ENCODE data around the gene CRY2. TPM values are rescaled to one million over a fixed set of nuclear protein-coding genes. Genes with fewer than 3 reads are reported as not detected.

The CRY2 gene
- total and polyA plus RNA-seq, 2 of the 13 experiments (the other 11 are each of a cell fraction or from before 2014, with no cell fraction given) = 10.1 to 12.2 TPM

DNA sequence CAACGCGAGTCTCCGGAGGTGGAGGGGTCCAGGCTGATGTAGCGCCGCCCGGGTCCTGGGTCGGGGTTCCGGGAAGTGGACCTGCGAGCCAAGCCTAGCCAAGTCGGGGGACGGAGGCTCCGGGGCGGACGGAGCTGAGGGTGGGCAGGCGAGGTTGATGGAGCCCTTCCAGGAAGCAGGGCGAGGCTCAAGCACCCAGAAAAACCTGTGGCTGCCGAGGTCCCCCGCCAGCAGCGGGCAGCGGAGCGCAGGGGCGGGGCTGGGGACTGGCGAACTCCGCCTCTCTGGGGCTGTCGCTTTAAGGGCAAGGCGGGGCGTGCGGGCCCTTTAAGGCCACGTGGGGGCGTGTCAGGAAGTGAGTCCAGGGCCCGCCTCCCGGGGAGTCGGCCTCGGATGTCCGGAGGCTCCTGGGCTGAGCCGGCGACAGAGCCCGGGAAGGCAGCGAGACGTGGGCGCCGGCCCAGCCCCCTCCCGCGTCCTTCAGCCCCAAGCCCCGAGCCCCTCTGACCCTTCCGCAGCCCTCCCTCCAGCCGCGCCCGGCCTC, 42.4 kb upstream of the CRY2 start, which contains the start of gene SLC35C1 (continued):
- TF ChIP-seq HHEX (CRISPR knock-in tag; IDR thresholded peaks at IDR 0.05) (no peak), SP4 (CRISPR knock-in tag; IDR thresholded peaks at IDR 0.05) (peak; percentile 94), IRX3 (CRISPR knock-in tag; IDR thresholded peaks at IDR 0.05; ENCODE audit: borderline replicate concordance, low read depth) (no peak), ELF3 (CRISPR knock-in tag; IDR thresholded peaks at IDR 0.05) (0 out of 2 replicates have a peak, but pooled peaks have one; percentile 29), ZNF644 (CRISPR knock-in tag; IDR thresholded peaks at IDR 0.05; ENCODE audit: low read depth) (no peak), GATAD1 (CRISPR knock-in tag; IDR thresholded peaks at IDR 0.05) (peak; percentile 33; the same call in 1 of the 2 replicates), TCF7L2 (IDR thresholded peaks at IDR 0.05; ENCODE audit: low read depth, low read length) (no peak), REL (CRISPR knock-in tag; conservative IDR thresholded peaks at IDR 0.05) (no peak), TEAD3 (CRISPR knock-in tag; optimal IDR thresholded peaks at IDR 0.05; ENCODE audit: borderline replicate concordance) (peak; percentile 11)
- TF ChIP-seq, protein P1, sequence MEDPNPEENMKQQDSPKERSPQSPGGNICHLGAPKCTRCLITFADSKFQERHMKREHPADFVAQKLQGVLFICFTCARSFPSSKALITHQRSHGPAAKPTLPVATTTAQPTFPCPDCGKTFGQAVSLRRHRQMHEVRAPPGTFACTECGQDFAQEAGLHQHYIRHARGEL (CRISPR knock-in tag; IDR thresholded peaks at IDR 0.05) = no peak
- TF ChIP-seq, protein P2, sequence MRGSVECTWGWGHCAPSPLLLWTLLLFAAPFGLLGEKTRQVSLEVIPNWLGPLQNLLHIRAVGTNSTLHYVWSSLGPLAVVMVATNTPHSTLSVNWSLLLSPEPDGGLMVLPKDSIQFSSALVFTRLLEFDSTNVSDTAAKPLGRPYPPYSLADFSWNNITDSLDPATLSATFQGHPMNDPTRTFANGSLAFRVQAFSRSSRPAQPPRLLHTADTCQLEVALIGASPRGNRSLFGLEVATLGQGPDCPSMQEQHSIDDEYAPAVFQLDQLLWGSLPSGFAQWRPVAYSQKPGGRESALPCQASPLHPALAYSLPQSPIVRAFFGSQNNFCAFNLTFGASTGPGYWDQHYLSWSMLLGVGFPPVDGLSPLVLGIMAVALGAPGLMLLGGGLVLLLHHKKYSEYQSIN (CRISPR knock-in tag; IDR thresholded peaks at IDR 0.05; ENCODE audit: borderline replicate concordance) = no peak
- TF ChIP-seq, protein P3, sequence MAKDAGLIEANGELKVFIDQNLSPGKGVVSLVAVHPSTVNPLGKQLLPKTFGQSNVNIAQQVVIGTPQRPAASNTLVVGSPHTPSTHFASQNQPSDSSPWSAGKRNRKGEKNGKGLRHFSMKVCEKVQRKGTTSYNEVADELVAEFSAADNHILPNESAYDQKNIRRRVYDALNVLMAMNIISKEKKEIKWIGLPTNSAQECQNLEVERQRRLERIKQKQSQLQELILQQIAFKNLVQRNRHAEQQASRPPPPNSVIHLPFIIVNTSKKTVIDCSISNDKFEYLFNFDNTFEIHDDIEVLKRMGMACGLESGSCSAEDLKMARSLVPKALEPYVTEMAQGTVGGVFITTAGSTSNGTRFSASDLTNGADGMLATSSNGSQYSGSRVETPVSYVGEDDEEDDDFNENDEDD (CRISPR knock-in tag; IDR thresholded peaks at IDR 0.05; ENCODE audit: borderline replicate concordance) = no peak
- TF ChIP-seq, protein P4, sequence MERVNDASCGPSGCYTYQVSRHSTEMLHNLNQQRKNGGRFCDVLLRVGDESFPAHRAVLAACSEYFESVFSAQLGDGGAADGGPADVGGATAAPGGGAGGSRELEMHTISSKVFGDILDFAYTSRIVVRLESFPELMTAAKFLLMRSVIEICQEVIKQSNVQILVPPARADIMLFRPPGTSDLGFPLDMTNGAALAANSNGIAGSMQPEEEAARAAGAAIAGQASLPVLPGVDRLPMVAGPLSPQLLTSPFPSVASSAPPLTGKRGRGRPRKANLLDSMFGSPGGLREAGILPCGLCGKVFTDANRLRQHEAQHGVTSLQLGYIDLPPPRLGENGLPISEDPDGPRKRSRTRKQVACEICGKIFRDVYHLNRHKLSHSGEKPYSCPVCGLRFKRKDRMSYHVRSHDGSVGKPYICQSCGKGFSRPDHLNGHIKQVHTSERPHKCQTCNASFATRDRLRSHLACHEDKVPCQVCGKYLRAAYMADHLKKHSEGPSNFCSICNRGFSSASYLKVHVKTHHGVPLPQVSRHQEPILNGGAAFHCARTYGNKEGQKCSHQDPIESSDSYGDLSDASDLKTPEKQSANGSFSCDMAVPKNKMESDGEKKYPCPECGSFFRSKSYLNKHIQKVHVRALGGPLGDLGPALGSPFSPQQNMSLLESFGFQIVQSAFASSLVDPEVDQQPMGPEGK (CRISPR knock-in tag; IDR thresholded peaks at IDR 0.05) = peak; percentile 61; the same call in 1 of the 2 replicates
- TF ChIP-seq, protein P5, sequence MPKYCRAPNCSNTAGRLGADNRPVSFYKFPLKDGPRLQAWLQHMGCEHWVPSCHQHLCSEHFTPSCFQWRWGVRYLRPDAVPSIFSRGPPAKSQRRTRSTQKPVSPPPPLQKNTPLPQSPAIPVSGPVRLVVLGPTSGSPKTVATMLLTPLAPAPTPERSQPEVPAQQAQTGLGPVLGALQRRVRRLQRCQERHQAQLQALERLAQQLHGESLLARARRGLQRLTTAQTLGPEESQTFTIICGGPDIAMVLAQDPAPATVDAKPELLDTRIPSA (CRISPR knock-in tag; IDR thresholded peaks at IDR 0.05; ENCODE audit: borderline replicate concordance) = no peak
- TF ChIP-seq, protein P6, sequence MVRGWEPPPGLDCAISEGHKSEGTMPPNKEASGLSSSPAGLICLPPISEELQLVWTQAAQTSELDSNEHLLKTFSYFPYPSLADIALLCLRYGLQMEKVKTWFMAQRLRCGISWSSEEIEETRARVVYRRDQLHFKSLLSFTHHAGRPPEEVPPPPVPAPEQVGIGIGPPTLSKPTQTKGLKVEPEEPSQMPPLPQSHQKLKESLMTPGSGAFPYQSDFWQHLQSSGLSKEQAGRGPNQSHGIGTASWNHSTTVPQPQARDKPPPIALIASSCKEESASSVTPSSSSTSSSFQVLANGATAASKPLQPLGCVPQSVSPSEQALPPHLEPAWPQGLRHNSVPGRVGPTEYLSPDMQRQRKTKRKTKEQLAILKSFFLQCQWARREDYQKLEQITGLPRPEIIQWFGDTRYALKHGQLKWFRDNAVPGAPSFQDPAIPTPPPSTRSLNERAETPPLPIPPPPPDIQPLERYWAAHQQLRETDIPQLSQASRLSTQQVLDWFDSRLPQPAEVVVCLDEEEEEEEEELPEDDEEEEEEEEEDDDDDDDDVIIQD (CRISPR knock-in tag; IDR thresholded peaks at IDR 0.05; ENCODE audit: low read depth) = no peak
- TF ChIP-seq, protein P7, sequence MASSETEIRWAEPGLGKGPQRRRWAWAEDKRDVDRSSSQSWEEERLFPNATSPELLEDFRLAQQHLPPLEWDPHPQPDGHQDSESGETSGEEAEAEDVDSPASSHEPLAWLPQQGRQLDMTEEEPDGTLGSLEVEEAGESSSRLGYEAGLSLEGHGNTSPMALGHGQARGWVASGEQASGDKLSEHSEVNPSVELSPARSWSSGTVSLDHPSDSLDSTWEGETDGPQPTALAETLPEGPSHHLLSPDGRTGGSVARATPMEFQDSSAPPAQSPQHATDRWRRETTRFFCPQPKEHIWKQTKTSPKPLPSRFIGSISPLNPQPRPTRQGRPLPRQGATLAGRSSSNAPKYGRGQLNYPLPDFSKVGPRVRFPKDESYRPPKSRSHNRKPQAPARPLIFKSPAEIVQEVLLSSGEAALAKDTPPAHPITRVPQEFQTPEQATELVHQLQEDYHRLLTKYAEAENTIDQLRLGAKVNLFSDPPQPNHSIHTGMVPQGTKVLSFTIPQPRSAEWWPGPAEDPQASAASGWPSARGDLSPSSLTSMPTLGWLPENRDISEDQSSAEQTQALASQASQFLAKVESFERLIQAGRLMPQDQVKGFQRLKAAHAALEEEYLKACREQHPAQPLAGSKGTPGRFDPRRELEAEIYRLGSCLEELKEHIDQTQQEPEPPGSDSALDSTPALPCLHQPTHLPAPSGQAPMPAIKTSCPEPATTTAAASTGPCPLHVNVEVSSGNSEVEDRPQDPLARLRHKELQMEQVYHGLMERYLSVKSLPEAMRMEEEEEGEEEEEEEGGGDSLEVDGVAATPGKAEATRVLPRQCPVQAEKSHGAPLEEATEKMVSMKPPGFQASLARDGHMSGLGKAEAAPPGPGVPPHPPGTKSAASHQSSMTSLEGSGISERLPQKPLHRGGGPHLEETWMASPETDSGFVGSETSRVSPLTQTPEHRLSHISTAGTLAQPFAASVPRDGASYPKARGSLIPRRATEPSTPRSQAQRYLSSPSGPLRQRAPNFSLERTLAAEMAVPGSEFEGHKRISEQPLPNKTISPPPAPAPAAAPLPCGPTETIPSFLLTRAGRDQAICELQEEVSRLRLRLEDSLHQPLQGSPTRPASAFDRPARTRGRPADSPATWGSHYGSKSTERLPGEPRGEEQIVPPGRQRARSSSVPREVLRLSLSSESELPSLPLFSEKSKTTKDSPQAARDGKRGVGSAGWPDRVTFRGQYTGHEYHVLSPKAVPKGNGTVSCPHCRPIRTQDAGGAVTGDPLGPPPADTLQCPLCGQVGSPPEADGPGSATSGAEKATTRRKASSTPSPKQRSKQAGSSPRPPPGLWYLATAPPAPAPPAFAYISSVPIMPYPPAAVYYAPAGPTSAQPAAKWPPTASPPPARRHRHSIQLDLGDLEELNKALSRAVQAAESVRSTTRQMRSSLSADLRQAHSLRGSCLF (CRISPR knock-in tag; IDR thresholded peaks at IDR 0.05; ENCODE audit: borderline replicate concordance) = no peak
- TF ChIP-seq, protein P8, sequence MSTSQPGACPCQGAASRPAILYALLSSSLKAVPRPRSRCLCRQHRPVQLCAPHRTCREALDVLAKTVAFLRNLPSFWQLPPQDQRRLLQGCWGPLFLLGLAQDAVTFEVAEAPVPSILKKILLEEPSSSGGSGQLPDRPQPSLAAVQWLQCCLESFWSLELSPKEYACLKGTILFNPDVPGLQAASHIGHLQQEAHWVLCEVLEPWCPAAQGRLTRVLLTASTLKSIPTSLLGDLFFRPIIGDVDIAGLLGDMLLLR (CRISPR knock-in tag; IDR thresholded peaks at IDR 0.05) = no peak

Data from HepG2 (cell line).